IMR-90 (cell line): ENCODE results near the gene CCDC88C. TPM values are rescaled to one million over a fixed set of nuclear protein-coding genes. Genes with fewer than 3 reads are reported as not detected.

Experiments
- ATAC-seq: fragments of 200-7000 bp; cut with Tn5 transposase; 2 replicates; pipeline ENCODE4 v1.9.1; 2020; ENCODE audit warnings: low read depth, mild to moderate bottlenecking, moderate library complexity
- BruUV-seq: library from RNA; stranded (reverse); fragments of 400-500 nt; replicated peaks from 2 replicates; lab custom pipeline; 2021; lab: Mats Ljungman, UMichigan
- CTCF ChIA-PET: fragments of 300-600 bp; formaldehyde crosslinking; extraction: SDS; loops from one replicate; lab custom pipeline; 2021; ENCODE audit warnings: antibody characterized with exemption; lab: Yijun Ruan, JAX
- POLR2A ChIA-PET: fragments of 300-600 bp; sonication (Branson Sonifier 250); formaldehyde crosslinking; loops from one replicate; lab custom pipeline; 2022; ENCODE audit warnings: antibody characterized with exemption; ENCODE audit not compliant: unreplicated experiment; lab: Charles Lee
- DNase-seq: peaks from one replicate; pipeline ENCODE4 v3.0.0; 2013
- H2AFZ ChIP-seq: replicated peaks from 2 replicates; pipeline ENCODE3; 2013; ENCODE audit warnings: low read length, mild to moderate bottlenecking; ENCODE audit not compliant: poor library complexity
- H2AK5ac ChIP-seq: 2 replicates; pipeline ENCODE4 v1.6.1; 2013; ENCODE audit warnings: low read depth, low read length, inconsistent platforms
- H2AK9ac ChIP-seq: replicated peaks from 2 replicates; pipeline ENCODE3; 2013; ENCODE audit warnings: mild to moderate bottlenecking, low read depth, low read length, moderate library complexity; ENCODE audit not compliant: poor library complexity
- H2BK120ac ChIP-seq: 2 replicates; pipeline ENCODE4 v1.6.1; 2013; ENCODE audit warnings: low read depth, low read length, inconsistent platforms
- H2BK15ac ChIP-seq: 3 replicates; pipeline ENCODE4 v1.6.1; 2013; ENCODE audit warnings: low read depth, low read length, inconsistent platforms
- H2BK20ac ChIP-seq: 2 replicates; pipeline ENCODE4 v1.6.1; 2013; ENCODE audit warnings: low read depth, mild to moderate bottlenecking, inconsistent platforms, low read length, moderate library complexity
- H2BK5ac ChIP-seq: 2 replicates; pipeline ENCODE4 v1.6.1; 2013; ENCODE audit warnings: mild to moderate bottlenecking, low read depth, low read length, inconsistent platforms; ENCODE audit not compliant: poor library complexity, severe bottlenecking
- H3K14ac ChIP-seq: replicated peaks from 2 replicates; pipeline ENCODE4 v1.6.1; 2013; ENCODE audit warnings: low read depth, low read length, inconsistent platforms
- H3K18ac ChIP-seq: 2 replicates; pipeline ENCODE4 v1.6.1; 2013; ENCODE audit warnings: low read depth, low read length, control low read depth
- H3K23ac ChIP-seq: 2 replicates; pipeline ENCODE4 v1.6.1; 2013; ENCODE audit warnings: low read depth, low read length, inconsistent platforms
- H3K27ac ChIP-seq: 2 replicates; pipeline ENCODE4 v1.5.1; 2013; ENCODE audit warnings: mild to moderate bottlenecking, control low read depth, low read length; ENCODE audit not compliant: insufficient read depth
- H3K27me3 ChIP-seq: 2 replicates; pipeline ENCODE4 v1.6.1; 2013; ENCODE audit warnings: low read length; ENCODE audit not compliant: control insufficient read depth, insufficient read depth
- H3K36me3 ChIP-seq: 2 replicates; pipeline ENCODE4 v1.6.1; 2013; ENCODE audit warnings: low read length, mixed read lengths; ENCODE audit not compliant: control insufficient read depth, insufficient read depth
- H3K4ac ChIP-seq: 2 replicates; pipeline ENCODE4 v1.6.1; 2013; ENCODE audit warnings: low read depth, low read length, inconsistent platforms
- H3K4me1 ChIP-seq: 2 replicates; pipeline ENCODE4 v1.6.1; 2013; ENCODE audit warnings: low read length, mixed read lengths; ENCODE audit not compliant: control insufficient read depth, insufficient read depth
- H3K4me2 ChIP-seq: 2 replicates; pipeline ENCODE4 v1.6.1; 2013; ENCODE audit warnings: low read depth, mild to moderate bottlenecking, control low read depth, low read length, moderate library complexity
- H3K4me3 ChIP-seq: 2 replicates; pipeline ENCODE4 v1.5.1; 2013; ENCODE audit warnings: low read depth, mild to moderate bottlenecking, control low read depth, low read length, moderate library complexity; ENCODE audit not compliant: insufficient read depth
- H3K56ac ChIP-seq: 2 replicates; pipeline ENCODE4 v1.6.1; 2013; ENCODE audit warnings: low read length, inconsistent platforms; ENCODE audit not compliant: insufficient read depth; ENCODE audit errors: extremely low read depth
- H3K79me1 ChIP-seq, 2 experiments: 2 replicates each; pipeline ENCODE4 v1.6.1; 2013; ENCODE audit warnings: low read length in 2 of 2, inconsistent platforms in 1 of 2, low read depth in 1 of 2
- H3K9ac ChIP-seq: 2 replicates; pipeline ENCODE4 v1.6.1; 2013; ENCODE audit warnings: low read depth, low read length, control low read depth
- H3K9me1 ChIP-seq: 2 replicates; pipeline ENCODE4 v1.6.1; 2013; ENCODE audit warnings: low read length, inconsistent platforms; ENCODE audit not compliant: insufficient read depth
- H3K9me3 ChIP-seq: 2 replicates; pipeline ENCODE4 v1.6.1; 2013; ENCODE audit warnings: low read length; ENCODE audit not compliant: control insufficient read depth, insufficient read depth
- H4K20me1 ChIP-seq: 2 replicates; pipeline ENCODE4 v1.6.1; 2013; ENCODE audit warnings: low read length, inconsistent platforms; ENCODE audit not compliant: insufficient read depth
- H4K5ac ChIP-seq: 2 replicates; pipeline ENCODE4 v1.6.1; 2013; ENCODE audit warnings: mild to moderate bottlenecking, low read depth, low read length, control low read depth
- H4K8ac ChIP-seq, 2 experiments: 2 replicates each; pipeline ENCODE4 v1.6.1; 2013; ENCODE audit warnings: low read depth in 2 of 2, low read length in 2 of 2, control low read depth in 1 of 2, inconsistent platforms in 1 of 2
- H4K91ac ChIP-seq: 2 replicates; pipeline ENCODE4 v1.6.1; 2013; ENCODE audit warnings: low read depth, low read length, inconsistent platforms; ENCODE audit not compliant: insufficient read depth
- BHLHE40 ChIP-seq: fragments of 150-350 bp; IDR thresholded peaks from 2 replicates; pipeline ENCODE4 v1.6.1; 2016; ENCODE audit warnings: mild to moderate bottlenecking, low read depth, low read length
- CHD1 ChIP-seq: IDR thresholded peaks from 2 replicates; pipeline ENCODE4 v1.6.1; 2012; ENCODE audit warnings: low read depth, low read length, improper control_type of control experiment
- MAFK ChIP-seq: IDR thresholded peaks from 2 replicates; pipeline ENCODE4 v1.6.1; 2012; ENCODE audit warnings: low read depth, low read length, improper control_type of control experiment
- MAZ ChIP-seq: IDR thresholded peaks from 2 replicates; pipeline ENCODE4 v1.6.1; 2012; ENCODE audit warnings: low read depth, mild to moderate bottlenecking, low read length, improper control_type of control experiment, moderate library complexity, borderline replicate concordance
- RAD21 ChIP-seq: IDR thresholded peaks from 2 replicates; pipeline ENCODE4 v1.6.1; 2012; ENCODE audit warnings: low read length, improper control_type of control experiment
- SMC3 ChIP-seq: fragments of 150-350 bp; IDR thresholded peaks from 2 replicates; pipeline ENCODE4 v1.6.1; 2016; ENCODE audit warnings: low read depth, mild to moderate bottlenecking, antibody characterized with exemption, low read length, moderate library complexity
- USF2 ChIP-seq: fragments of 150-350 bp; IDR thresholded peaks from 2 replicates; pipeline ENCODE4 v1.6.1; 2017; ENCODE audit warnings: mild to moderate bottlenecking, antibody characterized with exemption, low read length, low read depth
- WGBS, 2 experiments: methylation state at CpG; one replicate each; pipeline versions ENCODE4 v1.1.5 to v1.1.7; 2013; ENCODE audit warnings: missing lambda C conversion rate in 2 of 2; ENCODE audit not compliant: insufficient read length in 1 of 2; ENCODE audit errors: extremely low coverage in 2 of 2; 5-methylcytosine and 5-hydroxymethylcytosine counted together
- dilution Hi-C: fragments of 300-500 bp; cut with HindIII; formaldehyde crosslinking; loops from one replicate; pipeline ENCODE4 v1.14.3; 2018; ENCODE audit warnings: low sequenced_read_pairs; ENCODE audit not compliant: unreplicated experiment
- in situ Hi-C: fragments of 300-500 bp; cut with MboI; formaldehyde crosslinking; loops from 3 replicates; pipeline ENCODE4 v1.14.3; 2019; ENCODE audit warnings: low sequenced_read_pairs, inconsistent platforms, mixed read lengths
- intact Hi-C: fragments of 100-400 bp; cut with micrococcal nuclease; formaldehyde crosslinking; loops from 2 replicates; pipeline ENCODE4 v1.10.0; 2022
- polyA plus RNA-seq, 3 experiments: library from polyadenylated mRNA; depleted of rRNA; stranded (reverse); fragments of >200 nt; gene quantifications; 2 replicates each; pipeline ENCODE4 v1.2.3, GENCODE V29; 2012; ENCODE audit warnings: low replicate concordance in 1 of 3
- total RNA-seq: library from RNA; depleted of rRNA; stranded (reverse); fragments of >200 nt; gene quantifications from 2 replicates; pipeline ENCODE4 v1.2.3, GENCODE V29; 2012

CCDC88C gene
- total and polyA plus RNA-seq, 2 of the 4 experiments (the other 2 are of a cell fraction): 0.17 to 0.18 TPM

- no peak overlapping the region for H3K18ac ChIP-seq
- peaks cover 11% of the 10 kb centered on the region; the same call in 1 of the 2 replicates for H3K27me3 ChIP-seq
- dilution Hi-C loops: no loop called here
- H2BK15ac ChIP-seq: no peak overlapping the region
- TF ChIP-seq SMC3 (no peak), RAD21 (no peak), MAZ (no peak), USF2 (no peak), MAFK (no peak), BHLHE40 (no peak), CHD1 (no peak)
- CTCF ChIA-PET: interaction anchor here (1.1 kb wide), 1 partner anchor 9 kb away, joined by 4 read pairs; no protein-coding TSS in a partner anchor
- intact Hi-C loops: no loop called here
- no peak overlapping the region for H3K4ac ChIP-seq
- no peaks in the 10 kb centered on the region for H3K4me1 ChIP-seq
- no peak overlapping the region for H2BK120ac ChIP-seq
- H4K8ac ChIP-seq: no peak overlapping the region
- no peak overlapping the region for H3K4me3 ChIP-seq
- H2AFZ ChIP-seq: no peak overlapping the region
- no peak overlapping the region for H2AK9ac ChIP-seq
- no peaks in the 10 kb centered on the region for H4K20me1 ChIP-seq
- no peak overlapping the region for H3K56ac ChIP-seq
- no peak overlapping the region for H2BK20ac ChIP-seq
- POLR2A ChIA-PET: no interaction called here
- no peaks in the 10 kb centered on the region for H3K36me3 ChIP-seq
- H3K4me2 ChIP-seq: no peak overlapping the region
- H4K91ac ChIP-seq: no peak overlapping the region
- no peaks in the 10 kb centered on the region for H3K9me1 ChIP-seq
- ATAC-seq (no peak), DNase-seq (no peak)
- H2BK5ac ChIP-seq: no peak overlapping the region
- H3K9ac ChIP-seq: no peak overlapping the region
- in situ Hi-C loops: no loop called here
- H3K9me3 ChIP-seq: no peaks in the 10 kb centered on the region
- no peak overlapping the region for H2AK5ac ChIP-seq
- H4K5ac ChIP-seq: no peak overlapping the region
- H3K79me1 ChIP-seq: no peaks in the 10 kb centered on the region
- 100% methylated on average over 1 of the region's 8 CpGs; no CpG with 5 or more reads in 1 of the 2 experiments for WGBS, 2 experiments
- no peak overlapping the region for H3K14ac ChIP-seq
- H3K23ac ChIP-seq: no peak overlapping the region
- BruUV-seq: no TSS peak
- H3K27ac ChIP-seq: no peak overlapping the region
These were observed 11.2 kb downstream of the CCDC88C start for GRCh38 chr14:91406451-91406850.
